Daoy (cell line): ENCODE data around the gene CHRM1. TPM values are rescaled to one million over a fixed set of nuclear protein-coding genes. Genes with fewer than 3 reads are reported as not detected.
A peak's percentile ranks its signal among the peaks of the same experiment; 100 is the strongest.

Experiments used
- DNase-seq: peaks from one replicate; pipeline ENCODE4 v3.0.0-alpha.2; 2015; ENCODE audit warnings: low read depth
- total RNA-seq: library from RNA; depleted of rRNA; stranded (reverse); fragments of >200 nt; shearing (Covaris generic); gene quantifications from 2 replicates; pipeline ENCODE4 v1.2.3, GENCODE V29; 2014

The CHRM1 gene
- total RNA-seq, 1 experiment from 2014 or later = not detected

- DNase-seq = no peak
Observed at GRCh38 chr11:62905296-62905695, 15.9 kb downstream of the CHRM1 start.

DNA sequence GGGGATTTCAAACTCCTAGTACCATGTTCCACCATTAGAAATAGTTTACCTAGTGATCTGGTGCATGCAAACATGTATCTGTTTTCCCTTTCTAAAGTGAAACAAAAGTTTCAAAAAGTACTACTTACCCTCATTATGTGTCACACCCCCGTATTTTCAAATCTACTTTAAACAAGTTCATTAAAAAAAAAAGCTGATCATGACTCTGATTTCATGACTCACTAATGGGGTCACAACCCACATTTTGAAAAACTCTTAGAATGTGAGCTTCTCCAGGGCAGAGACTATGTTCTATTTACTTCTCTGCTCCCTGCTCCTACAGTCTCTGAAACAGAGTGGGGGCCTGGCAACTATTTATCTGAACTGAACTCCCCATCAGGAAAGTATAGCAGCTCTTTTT lies 18.2 kb downstream of the CHRM1 start:
- no peak for DNase-seq

GRCh38 chr11:62898027-62898426 lies 23.1 kb downstream of the CHRM1 start:
- no peak for DNase-seq

DNA sequence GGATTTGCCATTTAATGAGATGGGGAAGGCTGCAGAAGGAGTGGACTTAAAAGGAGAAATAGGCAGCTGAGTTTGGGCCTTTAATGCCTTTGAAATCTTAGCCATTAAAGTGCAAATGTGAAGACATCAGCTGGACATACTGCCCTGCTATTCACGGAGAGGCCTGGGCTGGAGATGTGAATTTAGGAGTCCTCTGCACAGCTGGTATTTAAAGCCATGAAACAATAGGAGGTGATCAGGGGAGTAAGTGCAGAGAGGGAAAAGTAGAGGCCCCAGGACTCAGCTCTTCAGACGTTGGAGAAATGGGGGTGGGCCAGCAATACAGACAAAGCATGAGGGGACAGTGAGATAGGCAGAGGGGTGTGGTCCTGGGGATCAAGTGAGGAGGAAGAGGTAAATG lies 23.9 kb downstream of the CHRM1 start:
- DNase-seq = no peak

GRCh38 chr11:62896049-62896448 lies 25.1 kb downstream of the CHRM1 start:
- DNase-seq = no peak

- DNase-seq = no peak
Observed at GRCh38 chr11:62895501-62895900, 25.7 kb downstream of the CHRM1 start.

- no peak for DNase-seq
Observed at GRCh38 chr11:62892077-62892922, 28.9 kb downstream of the CHRM1 start.

DNA sequence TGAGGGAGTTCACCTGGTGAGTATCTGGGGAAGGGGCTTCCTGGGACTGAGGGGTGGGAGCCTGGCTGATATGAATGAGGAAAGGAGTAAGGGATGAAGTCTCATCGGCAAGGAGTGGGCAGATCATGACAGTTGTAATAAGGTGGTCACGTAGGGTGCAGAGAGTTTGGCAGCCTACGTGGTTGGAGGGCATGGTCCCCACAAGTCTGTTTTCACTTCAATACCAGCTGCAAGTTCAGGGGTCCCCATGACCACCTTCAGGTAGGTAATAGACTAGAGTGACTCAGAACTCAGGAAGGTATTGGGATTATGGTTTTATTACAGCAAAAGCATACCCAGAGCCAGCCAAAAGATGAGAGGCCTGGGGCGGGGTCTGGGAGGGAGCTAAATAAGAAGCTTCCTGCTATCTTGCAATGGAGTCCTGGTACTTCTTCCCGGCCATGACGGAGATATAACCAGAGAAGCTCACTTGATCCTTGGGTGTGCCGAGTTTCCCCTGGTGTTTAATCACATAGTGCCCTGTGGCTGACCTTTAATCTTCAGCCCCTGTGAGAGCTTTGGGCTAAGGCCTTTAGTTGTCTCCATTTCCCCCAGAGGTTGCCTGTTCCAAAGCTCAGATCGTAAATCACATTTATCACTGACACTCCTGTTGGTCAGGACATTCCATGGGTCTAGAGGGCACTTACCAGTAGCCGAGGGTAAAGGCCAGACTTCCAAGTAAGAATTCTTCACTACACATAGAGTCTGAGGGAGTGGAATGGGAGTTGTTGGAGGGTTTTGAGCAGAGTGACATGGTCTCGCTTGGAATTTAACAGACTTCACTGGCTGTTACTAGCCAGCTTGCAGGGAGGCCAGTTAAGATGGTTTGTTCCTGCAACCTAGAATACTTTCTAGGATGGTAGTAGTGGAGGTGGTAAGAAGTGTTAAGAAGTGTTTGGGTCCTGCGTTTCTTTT lies 31.4 kb downstream of the CHRM1 start:
- DNase-seq = no peak

GRCh38 chr11:62889126-62889483 lies 32.1 kb downstream of the CHRM1 start:
- DNase-seq = no peak

GRCh38 chr11:62888406-62888805 lies 32.8 kb downstream of the CHRM1 start:
- no peak for DNase-seq

GRCh38 chr11:62885137-62885750 lies 35.9 kb downstream of the CHRM1 start:
- no peak for DNase-seq

DNA sequence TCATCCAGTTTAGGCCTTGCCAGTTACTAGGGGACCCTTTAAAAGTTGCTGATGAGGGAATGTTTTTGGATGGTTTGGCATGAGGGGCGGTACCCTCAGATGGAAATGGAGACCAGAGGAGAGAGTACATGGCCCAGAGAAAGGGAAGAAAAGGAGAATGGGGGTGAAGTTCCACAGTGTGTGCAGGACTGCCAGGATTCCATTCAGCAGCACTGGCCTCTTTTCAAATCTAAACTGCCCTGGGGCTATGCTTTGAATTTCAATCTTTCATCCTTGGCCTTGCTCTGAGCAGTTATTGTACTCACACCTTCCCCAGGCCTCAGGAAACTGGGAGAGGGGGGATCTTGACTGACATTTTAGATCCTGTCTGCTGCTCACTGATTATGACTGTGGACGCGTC lies 37.5 kb downstream of the CHRM1 start:
- DNase-seq = no peak

DNA sequence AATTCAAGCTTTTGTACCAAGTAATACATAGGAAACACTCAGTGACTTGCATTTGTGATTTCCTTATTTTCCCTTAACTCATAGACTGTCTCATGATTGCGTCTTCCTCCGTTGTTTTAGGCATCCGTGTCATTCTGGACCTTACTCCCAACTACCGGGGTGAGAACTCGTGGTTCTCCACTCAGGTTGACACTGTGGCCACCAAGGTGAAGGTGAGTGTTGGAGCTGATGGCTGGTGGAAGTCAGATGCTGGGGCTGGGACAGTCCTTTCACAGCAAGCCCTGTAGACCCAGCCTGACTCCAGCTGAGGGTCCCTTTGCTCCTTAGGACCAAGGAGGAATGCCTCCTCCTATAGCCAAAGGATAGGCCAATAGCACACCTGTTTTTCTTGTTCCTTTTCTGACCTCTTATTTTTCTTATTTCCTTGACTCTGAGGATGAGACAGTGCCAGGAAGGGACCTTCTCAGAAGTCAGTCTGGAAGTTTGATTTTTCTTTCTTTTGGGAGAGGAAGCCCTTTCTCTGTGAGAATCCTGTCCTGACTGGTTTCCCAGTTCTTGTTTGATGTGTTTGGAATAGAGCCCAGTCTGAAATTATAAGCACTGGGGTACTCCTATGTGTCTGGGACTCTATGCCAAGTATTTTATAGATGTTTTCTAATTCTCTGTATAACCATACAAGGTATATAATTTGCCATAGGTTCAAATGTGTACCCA lies 38.2 kb downstream of the CHRM1 start:
- no peak for DNase-seq

DNA sequence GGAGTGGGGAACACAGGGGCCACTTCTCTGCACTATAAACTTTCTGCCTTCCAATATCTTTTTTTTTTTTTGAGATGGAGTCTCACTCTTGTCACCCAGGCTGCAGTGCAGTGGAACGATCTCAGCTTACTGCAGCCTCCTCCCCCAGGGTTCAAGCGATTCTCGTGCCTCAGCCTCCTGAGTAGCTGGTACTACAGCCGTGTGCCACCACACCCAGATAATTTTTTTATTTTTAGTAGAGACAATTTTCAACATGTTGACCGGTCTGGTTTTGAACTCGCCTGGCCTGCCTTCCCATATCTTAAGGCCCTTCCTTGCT lies 38.8 kb downstream of the CHRM1 start:
- no peak for DNase-seq

DNA sequence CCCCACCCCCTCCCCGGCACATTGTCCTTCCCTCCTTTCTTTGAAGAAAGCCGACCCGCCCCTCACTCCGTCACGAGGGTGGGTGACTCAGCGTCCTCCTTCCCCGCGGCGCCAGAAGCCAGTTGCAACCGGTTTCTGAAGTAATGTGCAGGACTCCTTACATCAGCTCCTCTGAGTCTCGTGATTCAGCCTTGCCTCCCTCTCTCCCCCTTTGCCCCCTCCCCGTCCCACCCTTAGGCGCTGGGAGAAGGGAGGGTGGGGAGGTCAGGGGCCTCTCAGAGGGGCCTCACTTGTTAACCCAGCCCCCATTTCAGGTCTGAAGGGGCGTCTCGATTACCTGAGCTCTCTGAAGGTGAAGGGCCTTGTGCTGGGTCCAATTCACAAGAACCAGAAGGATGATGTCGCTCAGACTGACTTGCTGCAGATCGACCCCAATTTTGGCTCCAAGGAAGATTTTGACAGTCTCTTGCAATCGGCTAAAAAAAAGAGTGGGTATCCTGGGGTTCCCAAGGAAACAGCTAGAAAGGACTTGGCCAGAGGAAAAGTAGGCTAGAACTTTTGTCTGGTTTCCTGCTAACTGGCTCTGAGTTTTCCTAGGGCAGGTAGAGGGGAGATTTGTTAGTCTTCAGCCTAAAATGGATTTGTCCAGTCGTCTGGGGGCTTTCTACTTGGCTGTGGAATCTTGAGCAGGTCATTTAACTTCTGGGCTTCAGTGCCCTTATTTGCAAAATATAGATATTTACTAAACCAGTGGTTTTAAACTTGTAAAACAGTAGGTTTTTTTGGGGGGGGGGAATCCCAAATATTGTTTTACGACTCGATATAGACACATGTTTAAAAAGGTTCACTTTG lies 39.4 kb downstream of the CHRM1 start:
- peak; percentile 97 for DNase-seq

GRCh38 chr11:62880803-62881578 lies 40.2 kb downstream of the CHRM1 start, which contains the start of gene SLC3A2:
SLC3A2 (plus strand) TSS chr11:62880896; CDS start chr11:62881024, 128 bp downstream.
- peak; percentile 91 for DNase-seq

- peak; percentile 41 for DNase-seq
Observed at GRCh38 chr11:62880231-62880802, 40.8 kb downstream of the CHRM1 start.

GRCh38 chr11:62879235-62879978 lies 41.8 kb downstream of the CHRM1 start:
- no peak for DNase-seq

DNA sequence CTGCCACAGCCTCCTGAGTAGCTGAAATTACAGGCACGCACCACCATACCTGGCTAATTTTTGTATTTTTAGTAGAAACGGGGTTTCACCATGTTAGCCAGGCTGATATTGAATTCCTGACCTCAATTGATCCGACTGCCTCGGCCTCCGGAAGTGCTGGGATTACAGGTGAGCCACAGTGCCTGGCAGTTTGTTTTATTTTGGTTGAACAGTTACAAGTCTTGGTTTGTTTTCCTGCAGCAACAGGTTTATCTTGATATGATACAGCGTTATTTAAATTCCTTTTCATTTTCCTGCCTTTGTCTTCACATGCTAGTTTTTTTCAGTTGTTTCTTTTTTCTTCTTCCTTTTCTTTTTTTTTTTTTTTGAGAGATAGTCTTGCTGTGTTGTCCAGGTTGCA lies 44.5 kb downstream of the CHRM1 start:
- no peak for DNase-seq
